Sigmoid colon (tissue), 3 donors: ENCODE data around the gene OOSP3.

Source experiments
- POLR2A ChIP-seq, 2 donors: fragments of 450-650 bp; IDR thresholded peaks; one replicate each; pipeline ENCODE4 v1.6.1; 2016; ENCODE audit warnings: antibody characterized with exemption in 2 of 2, mild to moderate bottlenecking in 2 of 2, moderate library complexity in 2 of 2
- TF ChIP-seq, protein P1 (sequence below), 4 experiments: fragments of 450-650 bp in 3 of 4; fragments of 200-600 bp in 1 of 4; IDR thresholded peaks; one replicate each; pipeline ENCODE4 v1.5.1; 2016 to 2019; ENCODE audit warnings: antibody characterized with exemption in 4 of 4, mild to moderate bottlenecking in 3 of 4, moderate library complexity in 2 of 4

DNA sequence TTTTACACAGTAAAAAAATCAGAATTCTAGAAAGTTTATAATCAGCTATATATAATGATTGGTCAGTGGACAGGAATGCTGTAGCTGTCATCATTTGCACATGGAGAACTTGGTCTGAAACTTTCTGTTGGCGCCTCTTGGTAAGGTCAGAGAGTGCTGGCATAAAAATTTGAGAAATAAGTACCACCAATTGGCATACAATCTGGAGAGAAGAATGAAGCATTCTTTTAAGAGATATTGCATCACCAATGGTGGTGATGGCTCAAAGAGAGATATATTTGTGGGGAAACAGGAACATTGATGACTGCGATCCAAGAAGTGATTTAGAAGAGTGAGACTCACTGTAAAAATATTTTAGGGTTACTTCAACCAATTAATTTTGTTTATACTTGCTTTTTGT, 39.9 kb downstream of the OOSP3 start:
- TF ChIP-seq POLR2A (IDR thresholded peaks at IDR 0.05): no peak
- TF ChIP-seq, protein P1, sequence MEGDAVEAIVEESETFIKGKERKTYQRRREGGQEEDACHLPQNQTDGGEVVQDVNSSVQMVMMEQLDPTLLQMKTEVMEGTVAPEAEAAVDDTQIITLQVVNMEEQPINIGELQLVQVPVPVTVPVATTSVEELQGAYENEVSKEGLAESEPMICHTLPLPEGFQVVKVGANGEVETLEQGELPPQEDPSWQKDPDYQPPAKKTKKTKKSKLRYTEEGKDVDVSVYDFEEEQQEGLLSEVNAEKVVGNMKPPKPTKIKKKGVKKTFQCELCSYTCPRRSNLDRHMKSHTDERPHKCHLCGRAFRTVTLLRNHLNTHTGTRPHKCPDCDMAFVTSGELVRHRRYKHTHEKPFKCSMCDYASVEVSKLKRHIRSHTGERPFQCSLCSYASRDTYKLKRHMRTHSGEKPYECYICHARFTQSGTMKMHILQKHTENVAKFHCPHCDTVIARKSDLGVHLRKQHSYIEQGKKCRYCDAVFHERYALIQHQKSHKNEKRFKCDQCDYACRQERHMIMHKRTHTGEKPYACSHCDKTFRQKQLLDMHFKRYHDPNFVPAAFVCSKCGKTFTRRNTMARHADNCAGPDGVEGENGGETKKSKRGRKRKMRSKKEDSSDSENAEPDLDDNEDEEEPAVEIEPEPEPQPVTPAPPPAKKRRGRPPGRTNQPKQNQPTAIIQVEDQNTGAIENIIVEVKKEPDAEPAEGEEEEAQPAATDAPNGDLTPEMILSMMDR (IDR thresholded peaks at IDR 0.05): no peak
